GM18873 (cell line): ENCODE results near the gene TOB1.

Experiments used
- ATAC-seq: cut with Tn5 transposase; IDR thresholded peaks from one replicate; pipeline ENCODE4 v1.9.1; 2021; ENCODE audit warnings: mild to moderate bottlenecking, moderate library complexity, moderate number of reproducible peaks; ENCODE audit not compliant: unreplicated experiment, low FRiP score

Gene TOB1

GRCh38 chr17:50834429-50835300 lies 31.5 kb downstream of the TOB1 start:
- ATAC-seq = no peak

GRCh38 chr17:50833510-50834428 lies 32.4 kb downstream of the TOB1 start:
- no peak for ATAC-seq

GRCh38 chr17:50832864-50833381 lies 33.2 kb downstream of the TOB1 start:
- ATAC-seq = no peak

GRCh38 chr17:50832267-50832863 lies 33.8 kb downstream of the TOB1 start:
- no peak for ATAC-seq

GRCh38 chr17:50831471-50831928 lies 34.7 kb downstream of the TOB1 start:
- no peak for ATAC-seq

- no peak for ATAC-seq
These were observed 35.2 kb downstream of the TOB1 start for GRCh38 chr17:50830994-50831393.

- ATAC-seq = no peak
These were observed 35.8 kb downstream of the TOB1 start for GRCh38 chr17:50830352-50830751.

- ATAC-seq = no peak
These were observed 36.8 kb downstream of the TOB1 start for GRCh38 chr17:50829332-50829731.

GRCh38 chr17:50828508-50829170 lies 37.5 kb downstream of the TOB1 start:
- ATAC-seq = peak; percentile 66

- no peak for ATAC-seq
These were observed 41.0 kb downstream of the TOB1 start for GRCh38 chr17:50825188-50825587.

- no peak for ATAC-seq
These were observed 41.7 kb downstream of the TOB1 start for GRCh38 chr17:50824429-50824828.

GRCh38 chr17:50822550-50822949 lies 43.6 kb downstream of the TOB1 start:
- no peak for ATAC-seq

- ATAC-seq = no peak
These were observed 45.5 kb downstream of the TOB1 start for GRCh38 chr17:50820651-50821050.

- no peak for ATAC-seq
These were observed 47.1 kb downstream of the TOB1 start for GRCh38 chr17:50818921-50819657.

- ATAC-seq = no peak
These were observed 47.9 kb downstream of the TOB1 start for GRCh38 chr17:50818261-50818660.

GRCh38 chr17:50817838-50818237 lies 48.3 kb downstream of the TOB1 start:
- no peak for ATAC-seq

- no peak for ATAC-seq
These were observed 49.1 kb downstream of the TOB1 start for GRCh38 chr17:50816771-50817751.

GRCh38 chr17:50816271-50816670 lies 49.9 kb downstream of the TOB1 start:
- no peak for ATAC-seq
